Stimulated activated CD8-positive, alpha-beta memory T cell treated with anti-CD3 and anti-CD28 coated beads, Interleukin-4, amount 100 ng/mL, for 1 hour (primary cell): ENCODE measurements around the gene PTPN5.
"Not testable (repeated sequence)": the region's sequence is repeated elsewhere in the genome, so short reads cannot be mapped to it uniquely, and the experiment has no call there.

Experiments used
- DNase-seq, 2 donors: peaks; one replicate each; pipeline ENCODE4 v3.0.0-alpha.2; 2020; ENCODE audit warnings: low read depth in 2 of 2, low spot score in 1 of 2

The PTPN5 gene

DNA sequence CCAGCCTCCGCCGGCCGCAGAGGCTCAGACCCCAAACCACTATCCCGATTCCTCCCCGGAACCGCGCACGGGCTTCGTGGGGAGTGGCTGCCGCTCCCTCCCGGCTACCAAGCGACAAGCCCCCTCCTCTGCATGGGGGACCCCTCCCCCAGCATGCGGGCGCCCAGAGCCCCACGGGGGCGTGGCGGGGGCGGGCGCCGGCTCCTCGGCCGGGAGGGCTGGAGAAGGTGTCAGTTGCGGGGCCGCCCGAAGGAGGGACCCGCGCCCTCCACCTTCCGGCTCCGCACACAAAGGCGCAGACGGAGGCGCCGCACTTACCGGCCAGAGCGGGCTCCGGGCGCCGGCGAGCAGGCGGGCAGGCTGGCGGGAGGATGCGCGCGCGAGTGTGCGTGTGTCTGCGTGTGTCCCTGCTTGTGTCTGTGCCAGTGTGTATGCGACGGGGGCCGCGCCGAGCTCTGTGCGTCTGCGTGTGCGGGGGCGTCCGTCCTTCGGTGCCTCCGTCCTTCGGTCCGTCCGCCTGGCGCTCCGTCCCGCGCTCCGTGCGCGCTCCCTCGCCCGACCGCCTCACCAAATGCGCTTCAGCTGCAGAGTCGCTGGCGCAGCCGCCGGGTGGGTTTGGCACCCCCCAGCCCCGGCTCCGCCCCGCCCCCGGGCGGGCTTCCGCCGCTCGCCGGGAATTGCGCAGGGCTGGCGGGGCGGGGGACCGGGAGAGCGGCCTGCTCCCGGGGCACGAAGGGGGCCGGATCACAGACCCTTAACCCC lies at the start of gene PTPN5:
Gene PTPN5, minus strand, starts transcription at position 592 of the 762 bp plus-strand sequence. CDS start 19,840 bp downstream, outside the sequence.
- no peak for DNase-seq

DNA sequence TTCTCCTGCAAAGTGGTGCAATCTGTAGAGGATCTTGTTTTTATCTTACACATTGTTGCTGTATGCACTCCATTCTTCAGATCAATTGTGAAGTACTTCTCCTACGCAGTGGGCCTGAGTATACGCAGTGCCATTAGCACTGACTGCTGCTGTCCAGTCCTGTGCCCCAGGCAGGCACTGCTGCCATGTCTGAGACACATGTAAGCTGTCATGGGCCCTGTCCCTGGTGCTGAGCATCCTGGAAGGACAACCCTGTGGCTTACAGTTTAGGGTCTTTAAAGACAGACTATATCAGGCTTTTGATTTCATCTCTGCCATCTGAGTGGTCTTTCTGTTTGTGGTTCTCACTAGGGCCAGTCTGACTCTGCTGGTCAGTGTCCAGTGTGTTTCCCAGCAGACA lies 44.8 kb upstream of the PTPN5 start:
- no peak for DNase-seq

DNA sequence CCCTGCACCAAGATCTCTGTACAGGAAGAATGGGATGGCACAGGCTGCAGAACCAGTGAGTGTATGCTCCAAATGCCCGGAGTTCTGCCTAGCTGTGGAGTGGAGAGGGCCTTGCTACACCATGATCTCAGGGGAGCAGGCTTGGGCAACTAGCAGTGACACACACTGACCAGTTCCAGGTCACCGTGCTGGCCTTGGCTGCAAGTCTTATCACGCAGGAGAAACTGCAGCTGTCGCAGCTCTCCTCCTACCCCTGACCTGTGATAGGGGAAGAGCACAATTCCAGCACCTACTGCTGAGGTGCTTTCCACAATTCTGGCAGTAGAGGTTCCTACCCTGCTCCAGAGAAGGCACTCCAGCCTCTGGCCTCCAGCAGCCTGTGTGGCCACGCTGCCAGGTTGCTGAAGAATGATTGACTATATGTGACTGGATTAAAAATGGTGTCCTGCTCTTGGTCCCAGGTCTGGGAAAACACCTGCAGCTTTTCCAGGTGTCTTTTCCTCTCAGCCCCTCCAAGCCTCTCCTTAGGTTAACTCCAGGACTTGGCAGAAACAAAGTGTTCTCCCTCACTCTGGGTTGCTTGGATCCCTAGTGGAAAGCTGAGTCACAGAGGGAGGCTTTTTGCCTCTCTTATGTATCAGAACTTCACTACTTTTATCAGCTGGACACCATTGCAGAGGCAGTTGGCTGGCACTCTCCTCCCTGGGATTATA lies 43.3 kb upstream of the PTPN5 start:
- no peak for DNase-seq

DNA sequence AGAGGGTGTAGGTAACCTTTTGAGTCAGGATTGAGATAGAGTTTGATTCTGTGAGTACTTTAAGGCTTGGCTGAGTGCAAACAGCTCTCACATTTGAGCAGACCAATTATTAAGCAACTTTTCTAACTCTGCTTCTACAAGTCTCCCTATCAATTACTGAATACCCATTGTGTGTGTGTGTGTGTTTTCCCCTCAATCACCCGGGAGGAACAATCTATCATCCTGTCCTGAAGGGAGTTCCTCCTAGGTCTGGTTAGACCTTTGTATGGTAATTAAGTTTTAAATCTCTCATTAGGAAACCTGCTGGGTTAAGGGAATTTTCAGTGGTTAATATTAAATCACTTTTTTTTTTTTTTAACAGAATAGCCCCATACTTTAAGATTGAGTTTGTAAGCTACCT lies 28.6 kb upstream of the PTPN5 start:
- not testable (repeated sequence) for DNase-seq

DNA sequence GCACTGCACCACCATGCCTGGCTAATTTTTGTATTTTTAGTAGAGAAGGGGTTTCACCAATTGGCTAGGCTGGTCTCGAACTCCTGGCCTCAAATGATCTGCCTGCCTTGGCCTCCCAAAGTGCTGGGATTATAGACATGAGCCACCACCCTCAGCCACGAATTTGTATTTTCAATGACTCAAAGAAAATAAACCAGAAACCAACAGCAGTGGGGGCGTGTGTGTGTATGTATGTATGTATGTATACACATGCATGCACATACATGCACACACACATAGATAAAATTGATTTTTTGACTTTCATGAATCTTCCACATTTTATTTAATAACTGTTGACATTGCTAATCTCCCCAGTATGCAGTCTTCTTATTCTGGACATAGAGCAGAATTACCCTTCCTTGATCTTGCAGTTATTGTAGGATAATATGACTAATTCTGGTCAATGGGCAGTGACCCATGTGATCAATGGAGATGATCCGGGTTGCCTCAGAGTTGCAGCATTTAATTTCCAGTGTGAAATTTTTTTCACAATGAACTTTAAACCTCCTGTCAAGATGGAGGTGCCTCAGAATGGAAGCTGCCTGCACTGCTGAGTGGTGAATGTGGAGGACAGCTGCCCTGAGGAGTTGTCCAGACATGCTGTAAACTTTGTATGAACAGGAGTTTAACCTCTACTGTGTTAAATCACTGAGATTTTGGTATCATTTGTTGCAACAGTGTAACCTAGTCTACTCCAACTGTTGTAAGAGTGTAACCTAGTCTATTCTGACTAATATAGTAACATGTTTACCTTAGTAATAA lies 12.8 kb upstream of the PTPN5 start:
- DNase-seq = no peak

DNA sequence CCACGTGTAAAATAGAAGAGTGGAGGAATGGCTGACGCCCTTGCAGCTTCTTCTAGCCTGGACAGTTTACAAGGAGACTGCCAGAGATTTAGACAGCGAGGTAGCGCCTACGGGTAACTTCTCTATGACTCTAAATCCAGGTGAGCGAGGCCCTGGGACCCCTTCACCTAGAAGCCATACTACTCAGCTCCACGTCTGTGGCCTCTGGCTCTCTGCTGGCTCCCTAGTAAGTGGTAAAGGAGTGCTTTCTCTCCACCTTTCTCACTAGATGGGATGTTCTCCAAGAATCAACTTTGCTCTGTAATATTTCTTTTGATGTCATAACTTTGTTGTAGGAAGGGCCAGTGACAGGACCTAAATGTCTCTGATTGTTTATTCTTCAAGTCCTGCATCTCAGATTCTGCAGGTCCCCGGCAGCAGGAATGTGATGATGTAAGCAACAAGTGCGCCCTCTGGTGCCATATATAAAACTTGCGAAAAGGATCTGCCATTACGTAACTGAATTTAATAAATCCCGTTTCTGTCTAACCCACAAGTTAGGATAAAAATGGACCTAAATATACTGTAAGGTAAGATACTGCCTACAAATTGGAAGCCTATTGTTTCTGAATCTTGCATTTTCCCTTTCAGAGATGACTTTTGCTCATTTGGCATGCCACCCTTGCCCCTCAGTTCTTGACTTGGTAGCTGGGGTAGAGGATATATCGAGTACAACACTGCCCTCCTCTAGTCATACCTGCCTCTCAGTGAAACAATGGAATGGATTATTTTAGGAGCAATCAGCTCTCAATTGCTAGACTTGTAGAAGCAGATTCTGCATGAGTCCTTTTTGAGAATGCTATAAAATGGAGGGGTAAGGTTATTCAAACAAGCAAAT lies 11.0 kb upstream of the PTPN5 start:
- peak in 1 of 2 donors; percentile 6 for DNase-seq

DNA sequence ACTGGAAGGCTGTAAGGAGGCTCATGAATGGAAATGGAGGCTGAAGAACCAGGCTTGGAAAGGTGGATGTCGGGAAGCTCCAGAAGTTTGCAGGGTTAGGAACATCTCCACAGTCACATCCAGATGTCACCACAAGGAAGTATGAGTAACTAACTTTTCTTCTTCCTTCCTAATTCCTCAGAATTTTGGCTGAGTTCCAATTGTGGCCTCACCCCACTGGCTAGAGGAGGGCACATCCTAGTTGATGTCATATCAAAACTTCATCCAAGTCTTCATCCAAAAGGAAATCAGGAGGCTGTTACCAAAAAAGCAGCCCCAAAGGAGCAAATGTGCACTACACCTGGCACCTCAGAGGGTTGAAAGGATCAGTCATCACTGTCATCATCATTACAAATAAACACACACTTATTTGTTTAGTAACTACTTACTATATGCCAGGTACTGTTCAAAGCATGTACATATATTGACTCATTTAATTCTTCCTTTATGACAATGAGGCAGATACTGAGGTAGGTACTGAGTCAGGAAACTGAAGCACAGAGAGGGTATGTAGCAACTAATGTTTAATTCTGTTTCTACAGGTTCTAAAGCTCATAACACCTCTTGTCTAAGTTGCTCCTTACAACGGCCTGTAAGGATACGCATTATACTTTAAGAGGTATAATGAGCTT lies 7.3 kb upstream of the PTPN5 start:
- no peak for DNase-seq

DNA sequence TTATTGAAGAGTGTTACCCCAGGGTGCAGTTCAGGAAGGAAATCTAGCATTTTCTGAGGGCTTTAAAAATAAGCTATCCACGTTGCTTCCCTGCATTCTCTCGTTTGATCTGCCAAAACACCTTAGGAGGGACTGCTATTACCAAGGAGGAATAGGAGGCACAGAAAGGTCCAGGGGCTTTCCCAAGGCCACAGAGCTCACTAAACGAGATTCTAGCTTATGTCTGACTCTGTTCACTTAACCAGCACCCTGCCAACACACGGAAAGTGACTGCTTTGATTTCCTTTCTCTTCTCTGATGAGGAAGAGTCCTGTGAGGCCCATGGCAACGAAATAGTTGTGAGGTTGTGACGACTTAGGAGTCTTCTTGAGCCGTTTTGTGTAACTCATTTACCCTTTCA lies 3.4 kb upstream of the PTPN5 start:
- no peak for DNase-seq

DNA sequence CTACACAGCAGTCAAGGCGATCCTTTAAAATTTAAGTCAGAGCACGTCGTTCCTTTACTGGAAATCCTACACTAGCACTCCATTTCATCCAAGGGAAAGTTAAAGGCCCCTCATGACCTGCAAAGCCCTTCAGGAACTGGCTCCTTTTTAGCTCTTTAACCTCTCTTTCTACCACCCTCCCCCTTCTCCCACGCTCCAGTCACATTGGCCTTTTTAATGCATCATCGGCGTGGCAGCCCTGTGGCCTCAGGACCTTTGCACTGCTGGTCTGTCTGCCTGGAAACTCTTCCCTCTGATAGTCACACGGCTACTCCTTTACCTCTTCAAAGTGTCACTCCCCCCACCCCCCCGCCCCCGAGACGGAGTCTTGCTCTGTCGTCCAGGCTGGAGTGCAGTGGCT lies 1.2 kb upstream of the PTPN5 start:
- no peak for DNase-seq

DNA sequence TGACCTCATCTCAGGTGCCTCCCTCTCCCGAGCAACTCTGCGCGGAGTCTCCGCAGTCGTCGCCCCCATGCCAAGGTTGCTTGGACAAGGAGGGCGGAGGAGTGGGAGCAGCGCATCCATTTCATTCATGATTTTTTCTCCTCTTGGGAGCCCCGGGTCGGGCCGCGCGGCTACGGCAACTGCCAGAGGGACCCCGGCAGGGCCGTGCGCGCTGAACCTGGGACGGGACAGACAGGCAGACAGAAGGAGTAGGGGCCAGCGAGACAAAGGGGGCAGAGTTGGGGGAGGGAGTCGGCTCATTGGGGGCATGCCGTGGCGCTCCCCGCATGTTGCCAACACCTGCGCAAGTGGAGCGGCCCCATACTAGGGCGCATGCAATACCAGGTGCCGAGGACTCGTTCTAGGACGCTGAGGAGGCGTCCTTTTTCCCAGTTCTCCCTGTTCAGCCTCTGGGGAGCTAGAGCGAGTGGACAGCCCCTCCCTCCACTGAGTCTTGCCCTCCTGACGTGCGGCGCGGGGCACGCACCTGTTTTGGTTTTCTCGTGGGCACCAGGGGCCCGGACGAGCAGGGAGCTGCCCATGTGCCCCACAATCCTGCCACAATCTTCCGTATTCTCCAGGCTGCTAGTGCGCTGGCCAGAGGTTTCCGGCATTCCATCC lies 501 bp upstream of the PTPN5 start:
- no peak for DNase-seq

DNA sequence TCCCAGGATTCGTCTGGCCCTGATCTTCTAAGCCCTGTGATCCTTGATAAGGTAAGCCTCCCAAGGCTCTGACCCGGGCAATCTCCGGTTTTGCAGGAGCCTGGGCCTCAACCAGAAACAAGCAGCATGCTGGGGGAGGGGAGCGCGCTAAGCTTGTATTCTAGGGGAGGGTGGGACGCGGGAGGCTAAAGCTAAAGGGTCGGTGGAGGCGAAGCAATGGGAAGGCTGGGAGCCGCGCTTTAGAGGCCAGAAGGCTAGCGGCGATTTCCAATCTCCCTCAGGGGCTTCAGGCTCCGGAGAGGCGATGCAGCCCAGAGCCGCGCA lies 753 bp downstream of the PTPN5 start:
- no peak for DNase-seq

DNA sequence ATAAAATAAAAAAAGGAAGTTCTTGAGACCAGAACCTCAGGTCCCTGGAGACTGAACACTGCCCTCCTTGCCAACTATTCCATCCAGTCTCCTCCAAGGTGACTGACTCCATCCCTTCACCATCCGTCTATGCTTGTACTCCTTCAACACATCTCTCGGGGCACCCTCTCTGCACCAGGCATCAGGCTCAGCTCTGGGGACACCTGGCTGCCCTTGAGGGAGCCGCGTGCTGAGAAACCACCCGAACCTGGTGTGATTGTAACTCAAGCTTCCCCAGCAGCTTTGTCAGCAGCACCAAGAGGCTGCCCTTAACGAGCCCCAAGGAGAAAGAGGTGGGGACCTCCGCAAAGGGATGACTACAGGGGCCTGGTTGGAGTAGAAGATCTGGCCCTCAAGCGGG lies 1.7 kb downstream of the PTPN5 start:
- DNase-seq = no peak

DNA sequence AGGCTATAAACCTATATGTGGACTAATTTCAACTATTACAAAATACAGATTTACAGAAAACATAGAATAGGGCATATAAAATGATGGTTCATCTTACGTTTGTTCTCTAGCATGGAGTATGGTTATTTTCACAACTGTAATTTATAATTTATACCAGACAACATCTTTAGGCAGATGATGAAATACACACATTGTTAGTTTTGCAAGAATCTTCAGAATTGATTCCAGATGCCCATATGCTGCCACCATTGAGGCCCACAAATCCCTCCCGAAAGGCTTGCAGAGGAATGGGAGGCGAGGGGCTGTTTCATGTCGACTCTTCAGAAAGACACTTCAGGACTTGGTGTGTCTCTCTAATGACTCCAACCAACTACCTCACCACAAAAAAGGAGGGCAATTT lies 6.2 kb downstream of the PTPN5 start:
- DNase-seq = no peak

DNA sequence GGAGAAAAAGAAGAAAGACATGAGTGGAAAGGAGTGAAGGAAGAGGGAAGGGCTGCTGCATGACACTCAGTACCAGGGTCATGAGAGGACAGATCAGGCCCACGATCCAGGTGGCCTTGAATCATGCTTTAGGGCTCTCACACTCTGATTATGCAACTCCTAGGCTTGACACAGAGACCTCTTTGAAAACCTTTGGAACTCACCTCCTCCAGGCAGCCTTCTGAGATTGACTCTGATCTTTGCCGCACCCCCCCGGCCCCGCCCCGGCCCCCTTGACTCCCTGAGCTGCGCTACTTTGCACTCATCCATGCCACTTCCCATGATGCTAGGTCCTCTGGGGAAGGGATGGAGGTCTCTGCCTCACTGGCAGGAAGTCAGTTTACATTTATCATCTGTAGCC lies 10.7 kb downstream of the PTPN5 start:
- DNase-seq = no peak

DNA sequence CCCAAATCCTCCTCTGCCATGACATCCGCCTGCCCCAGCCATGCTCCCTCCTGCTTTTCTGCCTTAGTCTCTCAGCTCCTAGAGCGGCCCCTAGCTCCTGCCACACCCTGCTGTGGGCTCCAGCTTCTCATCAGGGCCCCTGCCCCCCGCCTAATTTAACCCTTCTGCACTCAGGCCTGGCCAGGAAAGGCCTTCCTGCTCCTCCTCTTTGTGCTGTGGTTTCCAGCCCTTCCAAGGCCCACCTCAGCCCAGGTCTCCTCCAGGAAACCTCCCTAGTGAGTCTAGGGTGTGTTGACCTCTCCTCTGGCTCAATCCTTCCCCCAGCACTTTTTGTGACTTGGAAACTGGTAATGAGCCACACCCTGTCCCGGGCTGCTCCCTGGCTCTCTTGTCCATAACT lies 11.3 kb downstream of the PTPN5 start:
- no peak for DNase-seq

DNA sequence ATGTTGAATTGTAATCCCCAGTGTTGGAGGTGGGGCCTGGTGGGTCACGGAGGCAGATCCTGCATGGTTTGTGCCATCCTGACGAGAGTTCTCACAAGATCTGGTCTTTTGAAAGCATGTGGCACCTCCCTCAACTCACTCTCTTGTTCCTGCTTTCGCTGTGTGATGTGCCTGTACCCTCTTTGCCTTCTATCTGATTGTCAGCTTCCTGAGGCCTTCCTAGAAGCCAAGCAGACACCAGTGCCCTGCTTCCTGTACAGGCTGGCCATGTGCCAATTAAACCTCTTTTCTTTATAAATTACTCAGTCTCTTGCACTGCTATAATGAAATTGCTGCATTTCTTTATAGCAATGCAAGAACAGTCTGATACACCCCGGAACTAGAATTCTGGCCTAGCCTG lies 13.1 kb downstream of the PTPN5 start:
- DNase-seq = no peak

DNA sequence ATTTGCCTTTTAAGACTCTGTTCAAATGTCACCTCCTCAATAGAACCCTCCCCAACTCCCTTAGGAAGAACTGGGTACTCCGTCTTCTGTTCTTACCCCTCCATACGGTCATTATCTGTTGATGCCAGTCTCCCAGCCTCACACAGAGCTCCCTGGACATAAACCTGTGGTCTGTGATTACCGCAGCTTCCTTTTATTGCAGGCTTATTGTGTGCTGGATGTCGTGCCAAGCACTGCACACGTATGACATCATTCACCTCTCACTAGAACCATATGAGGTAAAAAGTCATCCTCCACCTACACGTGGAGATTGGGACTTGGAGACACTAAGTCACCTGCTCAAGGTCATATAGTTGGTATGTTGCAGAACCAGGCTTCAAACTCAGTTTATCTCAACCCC lies 15.3 kb downstream of the PTPN5 start:
- no peak for DNase-seq

DNA sequence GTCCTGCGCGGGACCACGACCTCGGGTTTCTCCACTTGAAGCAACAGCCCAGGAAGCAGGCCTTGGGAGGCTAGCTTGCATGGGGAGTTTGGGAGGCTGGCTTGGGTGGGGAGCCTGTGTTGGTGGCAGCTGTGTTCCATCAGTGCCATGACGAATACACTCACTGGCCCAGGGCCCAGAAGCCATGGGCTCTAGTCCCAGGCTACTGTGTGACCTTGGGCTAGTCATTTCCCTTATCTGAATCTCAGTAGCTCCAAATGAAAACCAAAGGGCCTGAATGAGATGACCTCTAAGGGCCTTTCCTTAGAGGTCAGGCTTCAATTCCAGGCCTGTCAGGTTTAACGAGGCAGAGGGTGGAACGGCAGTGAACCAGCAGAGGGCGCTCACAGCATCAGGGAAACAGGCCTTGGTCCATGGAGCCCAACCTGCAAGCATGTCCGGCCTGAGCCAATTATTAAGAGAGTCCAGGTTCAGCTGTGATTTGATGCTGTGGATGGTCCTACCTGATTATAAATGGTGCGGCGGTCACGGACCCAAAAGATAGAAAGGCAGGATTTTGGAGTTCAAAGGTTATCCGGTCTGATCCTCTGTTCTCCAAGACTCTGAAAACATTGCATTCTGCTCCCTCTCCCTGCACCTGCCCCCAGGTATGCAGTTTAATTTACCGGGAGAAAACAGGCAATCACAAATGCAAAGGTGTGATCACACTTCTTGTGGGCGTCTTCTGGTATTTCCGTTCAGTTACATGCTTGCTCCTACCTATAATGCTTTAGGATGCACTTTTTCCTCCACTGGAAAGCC lies 15.9 kb downstream of the PTPN5 start:
- peak in 1 of 2 donors; percentile 2 for DNase-seq

DNA sequence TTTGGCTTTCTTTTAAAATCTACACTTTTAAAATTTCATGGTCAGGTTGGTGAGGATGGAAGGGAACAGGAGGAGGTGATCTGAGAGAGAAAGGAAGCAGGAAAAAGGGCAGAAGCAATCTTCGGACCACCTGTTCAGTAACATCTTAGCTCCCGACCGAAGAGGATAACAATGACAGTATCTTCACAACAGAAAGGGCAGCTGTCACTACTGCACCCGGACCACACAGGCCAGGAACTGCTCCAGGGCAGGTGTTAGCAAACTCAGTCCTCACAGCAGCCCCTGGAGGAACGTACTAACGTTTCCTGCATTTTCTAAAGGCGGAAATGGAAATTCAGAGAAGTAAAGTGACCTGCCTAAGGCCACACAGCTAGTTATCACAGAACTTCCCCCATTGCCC lies 16.8 kb downstream of the PTPN5 start:
- no peak for DNase-seq
